ENCODE data around the gene ERBB2. TPM values are rescaled to one million over a fixed set of nuclear protein-coding genes. Genes with fewer than 3 reads are reported as not detected.

Gene ERBB2
- 4.0 TPM for polyA plus RNA-seq (2013)

- Histone ChIP-seq H3K4me3 (ENCODE audit: control insufficient read depth in 1 of 7, extremely low read depth in 1 of 7, insufficient read depth in 4 of 7, low read depth in 2 of 7, low read length in 6 of 7) (peak within 1 kb of the TSS in 4 of 7 experiments; percentile 6 to 63 (median 52)), H3K36me3 (ENCODE audit: control insufficient read depth in 4 of 4, insufficient read depth in 4 of 4, low read length in 3 of 4) (peaks cover 0 to 7% (median 0%) of the 10 kb centered on the region in 4 experiments), H3K27ac (ENCODE audit: insufficient read depth in 1 of 2, low read depth in 1 of 2, low read length in 2 of 2, poor library complexity in 1 of 2, severe bottlenecking in 2 of 2) (no peak within 1 kb of the TSS), H3K9me3 (ENCODE audit: control extremely low read depth in 1 of 5, control insufficient read depth in 4 of 5, insufficient read depth in 2 of 5, low read depth in 1 of 5, low read length in 4 of 5) (no peaks in the 10 kb centered on the region), H3K27me3 (replicated peaks in 2 of 5; ENCODE audit: control insufficient read depth in 4 of 5, insufficient read depth in 5 of 5, low read length in 4 of 5) (peaks cover 0 to 40% (median 14%) of the 10 kb centered on the region in 5 experiments), H3K4me1 (ENCODE audit: control extremely low read depth in 1 of 4, control insufficient read depth in 4 of 4, insufficient read depth in 4 of 4, low read length in 3 of 4) (peaks cover 0 to 11% (median 8%) of the 10 kb centered on the region in 4 experiments)
- POLR2A ChIA-PET: interaction anchor here (1.3 kb wide), 1 partner anchor 24 kb away, joined by 3 read pairs; no protein-coding TSS in a partner anchor
- DNase-seq: no peak
- CTCF ChIA-PET: interaction anchor here (1.5 to 1.9 kb wide), 3 partner anchors 9 to 81 kb away, joined by 3 to 5 read pairs (median 4); no protein-coding TSS in a partner anchor
- 12% methylated on average over 17 of the region's 20 CpGs for WGBS (ENCODE audit: insufficient coverage)
Observed at GRCh38 chr17:39699818-39700147, at the start of gene ERBB2. TSS of gene ERBB2 (plus strand) at chr17:39700064. CDS start at chr17:39700239, 175 bp downstream.

GRCh38 chr17:39650121-39650579 lies 49.7 kb upstream of the ERBB2 start:
- Histone ChIP-seq H3K4me3 (ENCODE audit: control insufficient read depth in 1 of 7, extremely low read depth in 1 of 7, insufficient read depth in 4 of 7, low read depth in 2 of 7, low read length in 6 of 7) (no peak overlapping the region), H3K27ac (ENCODE audit: insufficient read depth in 1 of 2, low read depth in 1 of 2, low read length in 2 of 2, poor library complexity in 1 of 2, severe bottlenecking in 2 of 2) (peak overlapping the region in 1 of 2 experiments; percentile 22), H3K4me1 (ENCODE audit: control extremely low read depth in 1 of 4, control insufficient read depth in 4 of 4, insufficient read depth in 4 of 4, low read length in 3 of 4) (peaks cover 0 to 20% (median 11%) of the 10 kb centered on the region in 4 experiments), H3K27me3 (replicated peaks in 2 of 5; ENCODE audit: control insufficient read depth in 4 of 5, insufficient read depth in 5 of 5, low read length in 4 of 5) (no peaks in the 10 kb centered on the region), H3K9me3 (ENCODE audit: control extremely low read depth in 1 of 5, control insufficient read depth in 4 of 5, insufficient read depth in 2 of 5, low read depth in 1 of 5, low read length in 4 of 5) (no peaks in the 10 kb centered on the region), H3K36me3 (ENCODE audit: control insufficient read depth in 4 of 4, insufficient read depth in 4 of 4, low read length in 3 of 4) (peaks cover 0 to 8% (median 4%) of the 10 kb centered on the region in 4 experiments)
- CTCF ChIA-PET: interaction anchor here (0.5 to 16.4 kb wide), 5 partner anchors 11 to 357 kb away, joined by 3 to 198 read pairs (median 130); partner anchors contain the start of genes PNMT, PPP1R1B, STARD3 and TCAP
- DNase-seq: no peak
- WGBS (ENCODE audit: insufficient coverage): 86% methylated on average over 11 of the region's 11 CpGs
- POLR2A ChIA-PET: no interaction called here

GRCh38 chr17:39651923-39652586 lies 47.8 kb upstream of the ERBB2 start:
- Histone ChIP-seq H3K27me3 (replicated peaks in 2 of 5; ENCODE audit: control insufficient read depth in 4 of 5, insufficient read depth in 5 of 5, low read length in 4 of 5) (no peaks in the 10 kb centered on the region), H3K36me3 (ENCODE audit: control insufficient read depth in 4 of 4, insufficient read depth in 4 of 4, low read length in 3 of 4) (peaks cover 2 to 18% (median 10%) of the 10 kb centered on the region in 4 experiments), H3K4me1 (ENCODE audit: control extremely low read depth in 1 of 4, control insufficient read depth in 4 of 4, insufficient read depth in 4 of 4, low read length in 3 of 4) (peaks cover 0 to 23% (median 11%) of the 10 kb centered on the region in 4 experiments), H3K9me3 (ENCODE audit: control extremely low read depth in 1 of 5, control insufficient read depth in 4 of 5, insufficient read depth in 2 of 5, low read depth in 1 of 5, low read length in 4 of 5) (no peaks in the 10 kb centered on the region), H3K27ac (ENCODE audit: insufficient read depth in 1 of 2, low read depth in 1 of 2, low read length in 2 of 2, poor library complexity in 1 of 2, severe bottlenecking in 2 of 2) (peak overlapping the region in 1 of 2 experiments; percentile 49), H3K4me3 (ENCODE audit: control insufficient read depth in 1 of 7, extremely low read depth in 1 of 7, insufficient read depth in 4 of 7, low read depth in 2 of 7, low read length in 6 of 7) (no peak overlapping the region)
- WGBS (ENCODE audit: insufficient coverage): 59% methylated on average over 5 of the region's 8 CpGs
- CTCF ChIA-PET: interaction anchor here (1.3 to 16.4 kb wide), 9 partner anchors 9 to 67 kb away, joined by 3 to 198 read pairs (median 10); partner anchors contain the start of genes PNMT, PPP1R1B, STARD3 and TCAP
- POLR2A ChIA-PET: no interaction called here
- no peak for DNase-seq

DNA sequence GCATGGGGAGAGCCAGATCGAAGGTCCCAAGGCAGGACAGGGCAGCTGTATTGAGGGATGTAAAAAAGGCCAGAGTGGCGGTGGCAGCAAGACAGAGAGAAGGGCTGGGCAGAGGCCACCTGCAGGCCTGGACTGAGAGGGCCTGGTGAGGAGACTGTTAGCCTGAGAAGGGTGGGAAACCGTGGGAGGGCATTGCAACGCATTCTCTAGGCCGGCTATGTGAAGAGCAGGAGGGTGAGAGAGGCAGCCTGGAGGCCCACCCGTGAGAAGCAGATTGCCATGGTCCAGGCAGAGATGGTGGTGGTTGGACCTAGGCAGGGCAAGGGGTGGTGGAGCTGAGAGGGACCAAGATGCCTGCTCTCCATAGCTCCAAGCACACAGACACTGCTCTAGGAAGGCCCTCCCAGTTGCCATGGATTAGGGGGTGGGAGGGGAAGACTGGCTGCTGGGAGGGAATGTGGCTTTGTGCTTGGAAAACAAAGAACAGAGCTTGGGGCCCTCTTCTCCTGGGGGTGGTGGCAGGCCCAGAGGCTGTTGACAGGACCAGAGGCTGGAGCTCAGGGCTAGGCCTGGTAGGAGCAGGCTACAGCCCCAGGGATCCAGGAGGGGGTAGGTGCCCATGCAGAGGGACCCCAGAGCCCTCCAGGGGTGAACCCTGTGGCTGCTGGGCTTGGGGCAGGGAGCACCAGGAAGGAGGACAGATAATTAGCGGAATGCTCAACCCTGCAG lies 47.1 kb upstream of the ERBB2 start:
- Histone ChIP-seq H3K4me1 (ENCODE audit: control extremely low read depth in 1 of 4, control insufficient read depth in 4 of 4, insufficient read depth in 4 of 4, low read length in 3 of 4) (peaks cover 0 to 23% (median 13%) of the 10 kb centered on the region in 4 experiments), H3K36me3 (ENCODE audit: control insufficient read depth in 4 of 4, insufficient read depth in 4 of 4, low read length in 3 of 4) (peaks cover 4 to 20% (median 12%) of the 10 kb centered on the region in 4 experiments), H3K27ac (ENCODE audit: insufficient read depth in 1 of 2, low read depth in 1 of 2, low read length in 2 of 2, poor library complexity in 1 of 2, severe bottlenecking in 2 of 2) (peak overlapping the region in 1 of 2 experiments; percentile 23), H3K27me3 (replicated peaks in 2 of 5; ENCODE audit: control insufficient read depth in 4 of 5, insufficient read depth in 5 of 5, low read length in 4 of 5) (no peaks in the 10 kb centered on the region), H3K4me3 (ENCODE audit: control insufficient read depth in 1 of 7, extremely low read depth in 1 of 7, insufficient read depth in 4 of 7, low read depth in 2 of 7, low read length in 6 of 7) (no peak overlapping the region), H3K9me3 (ENCODE audit: control extremely low read depth in 1 of 5, control insufficient read depth in 4 of 5, insufficient read depth in 2 of 5, low read depth in 1 of 5, low read length in 4 of 5) (no peaks in the 10 kb centered on the region)
- DNase-seq: no peak
- ChIA-PET POLR2A (no interaction called here), CTCF (interaction anchor here (1.1 to 16.4 kb wide), 9 partner anchors 9 to 97 kb away, joined by 3 to 198 read pairs (median 10); partner anchors contain the start of genes PNMT, PPP1R1B, STARD3 and TCAP)
- WGBS (ENCODE audit: insufficient coverage): 90% methylated on average over 7 of the region's 7 CpGs

DNA sequence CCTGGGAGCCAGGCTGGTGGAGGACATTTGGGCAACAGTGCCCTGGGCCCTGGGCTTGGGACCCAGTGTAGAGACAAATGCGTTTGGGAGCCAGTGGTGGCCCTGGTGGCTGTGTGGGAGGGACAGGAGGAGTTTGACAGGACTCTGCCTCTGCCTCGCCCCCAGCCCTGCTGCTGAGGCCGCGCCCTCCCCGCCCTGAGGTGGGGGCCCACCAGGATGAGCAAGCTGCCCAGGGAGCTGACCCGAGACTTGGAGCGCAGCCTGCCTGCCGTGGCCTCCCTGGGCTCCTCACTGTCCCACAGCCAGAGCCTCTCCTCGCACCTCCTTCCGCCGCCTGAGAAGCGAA lies 46.6 kb upstream of the ERBB2 start:
- Histone ChIP-seq H3K27ac (ENCODE audit: insufficient read depth in 1 of 2, low read depth in 1 of 2, low read length in 2 of 2, poor library complexity in 1 of 2, severe bottlenecking in 2 of 2) (peak overlapping the region in 1 of 2 experiments; percentile 23), H3K4me1 (ENCODE audit: control extremely low read depth in 1 of 4, control insufficient read depth in 4 of 4, insufficient read depth in 4 of 4, low read length in 3 of 4) (peaks cover 0 to 28% (median 15%) of the 10 kb centered on the region in 4 experiments), H3K4me3 (ENCODE audit: control insufficient read depth in 1 of 7, extremely low read depth in 1 of 7, insufficient read depth in 4 of 7, low read depth in 2 of 7, low read length in 6 of 7) (no peak overlapping the region), H3K36me3 (ENCODE audit: control insufficient read depth in 4 of 4, insufficient read depth in 4 of 4, low read length in 3 of 4) (peaks cover 4 to 25% (median 16%) of the 10 kb centered on the region in 4 experiments), H3K9me3 (ENCODE audit: control extremely low read depth in 1 of 5, control insufficient read depth in 4 of 5, insufficient read depth in 2 of 5, low read depth in 1 of 5, low read length in 4 of 5) (no peaks in the 10 kb centered on the region), H3K27me3 (replicated peaks in 2 of 5; ENCODE audit: control insufficient read depth in 4 of 5, insufficient read depth in 5 of 5, low read length in 4 of 5) (no peaks in the 10 kb centered on the region)
- DNase-seq: no peak
- CTCF ChIA-PET: interaction anchor here (1.1 to 16.4 kb wide), 11 partner anchors 8 to 103 kb away, joined by 3 to 198 read pairs (median 4); partner anchors contain the start of genes PNMT, PPP1R1B, STARD3 and TCAP
- POLR2A ChIA-PET: no interaction called here
- whole genome bisulfite sequencing (ENCODE audit: insufficient coverage): 95% methylated on average over 11 of the region's 12 CpGs

DNA sequence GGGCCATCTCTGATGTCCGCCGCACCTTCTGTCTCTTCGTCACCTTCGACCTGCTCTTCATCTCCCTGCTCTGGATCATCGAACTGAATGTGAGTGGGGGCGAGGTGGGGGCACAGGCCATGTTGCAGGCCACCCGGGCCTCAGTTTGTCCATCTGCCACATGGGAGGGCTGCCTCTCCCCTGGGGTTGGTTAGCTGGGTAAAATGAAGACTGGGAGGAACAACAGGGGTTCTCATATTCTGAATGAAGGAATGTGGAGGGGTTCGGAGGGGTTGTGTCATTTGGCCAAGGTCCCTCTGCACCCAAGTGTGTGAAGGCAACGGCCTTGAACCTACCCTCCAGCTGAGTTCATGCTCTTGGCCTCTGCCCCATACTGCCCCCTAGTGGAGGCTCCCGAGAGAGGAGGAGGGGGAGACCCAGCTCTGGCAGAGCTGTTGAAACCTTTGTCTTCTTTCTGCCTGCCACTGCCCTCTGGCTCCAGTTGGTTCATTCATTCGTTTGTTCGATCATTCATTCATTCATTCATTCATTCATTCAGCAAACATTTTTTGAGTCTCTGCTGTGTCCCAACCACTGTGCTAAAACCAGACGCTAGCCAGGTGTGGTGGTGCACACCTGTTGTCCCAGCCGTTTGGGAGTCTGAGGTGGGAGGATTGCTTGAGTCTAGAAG lies 46.1 kb upstream of the ERBB2 start:
- CTCF ChIA-PET: interaction anchor here (0.5 to 16.4 kb wide), 12 partner anchors 8 to 178 kb away, joined by 3 to 198 read pairs (median 4); partner anchors contain the start of genes PNMT, PPP1R1B, STARD3 and TCAP
- no peaks in the 10 kb centered on the region for H3K9me3 ChIP-seq (ENCODE audit: control extremely low read depth in 1 of 5, control insufficient read depth in 4 of 5, insufficient read depth in 2 of 5, low read depth in 1 of 5, low read length in 4 of 5)
- H3K27me3 ChIP-seq (replicated peaks in 2 of 5; ENCODE audit: control insufficient read depth in 4 of 5, insufficient read depth in 5 of 5, low read length in 4 of 5): no peaks in the 10 kb centered on the region
- H3K4me3 ChIP-seq (ENCODE audit: control insufficient read depth in 1 of 7, extremely low read depth in 1 of 7, insufficient read depth in 4 of 7, low read depth in 2 of 7, low read length in 6 of 7): no peak overlapping the region
- peaks cover 0 to 28% (median 16%) of the 10 kb centered on the region in 4 experiments for H3K4me1 ChIP-seq (ENCODE audit: control extremely low read depth in 1 of 4, control insufficient read depth in 4 of 4, insufficient read depth in 4 of 4, low read length in 3 of 4)
- H3K27ac ChIP-seq (ENCODE audit: insufficient read depth in 1 of 2, low read depth in 1 of 2, low read length in 2 of 2, poor library complexity in 1 of 2, severe bottlenecking in 2 of 2): no peak overlapping the region
- 79% methylated on average over 12 of the region's 14 CpGs for WGBS (ENCODE audit: insufficient coverage)
- H3K36me3 ChIP-seq (ENCODE audit: control insufficient read depth in 4 of 4, insufficient read depth in 4 of 4, low read length in 3 of 4): peaks cover 4 to 30% (median 16%) of the 10 kb centered on the region in 4 experiments
- POLR2A ChIA-PET: no interaction called here
- DNase-seq: peak; percentile 63 to 78 (median 70)

All from common myeloid progenitor, CD34-positive (primary cell).